PC-9 (cell line): ENCODE measurements around the gene CUX1.

Source experiments
- CTCF ChIP-seq: fragments of 200-600 bp; sonication (generic); conservative IDR thresholded peaks from 2 replicates; pipeline ENCODE4 v1.6.1; 2017; ENCODE audit warnings: mixed run types, antibody characterized with exemption, mild to moderate bottlenecking, moderate library complexity
- EZH2 ChIP-seq: fragments of 200-600 bp; sonication (generic); IDR thresholded peaks from 2 replicates; pipeline ENCODE4 v1.8.0; 2017; ENCODE audit warnings: antibody characterized with exemption, low read depth

GRCh38 chr7:102261451-102261850 lies 444.0 kb downstream of the CUX1 start:
- no peak for TF ChIP-seq CTCF
- TF ChIP-seq EZH2, result no peak
